A172 (cell line): ENCODE results near the gene SPOP. TPM values are rescaled to one million over a fixed set of nuclear protein-coding genes. Genes with fewer than 3 reads are reported as not detected.
"Not testable (repeated sequence)": the region's sequence is repeated elsewhere in the genome, so short reads cannot be mapped to it uniquely, and the experiment has no call there.

Experiments used
- DNase-seq: peaks from one replicate; pipeline ENCODE4 v3.0.0-alpha.2; 2015; ENCODE audit warnings: low spot score
- total RNA-seq: library from RNA; depleted of rRNA; stranded (reverse); fragments of >200 nt; shearing (Covaris generic); gene quantifications from 2 replicates; pipeline ENCODE4 v1.2.3, GENCODE V29; 2014

Gene SPOP
- total RNA-seq, 1 experiment from 2014 or later, result 36.3 TPM

DNA sequence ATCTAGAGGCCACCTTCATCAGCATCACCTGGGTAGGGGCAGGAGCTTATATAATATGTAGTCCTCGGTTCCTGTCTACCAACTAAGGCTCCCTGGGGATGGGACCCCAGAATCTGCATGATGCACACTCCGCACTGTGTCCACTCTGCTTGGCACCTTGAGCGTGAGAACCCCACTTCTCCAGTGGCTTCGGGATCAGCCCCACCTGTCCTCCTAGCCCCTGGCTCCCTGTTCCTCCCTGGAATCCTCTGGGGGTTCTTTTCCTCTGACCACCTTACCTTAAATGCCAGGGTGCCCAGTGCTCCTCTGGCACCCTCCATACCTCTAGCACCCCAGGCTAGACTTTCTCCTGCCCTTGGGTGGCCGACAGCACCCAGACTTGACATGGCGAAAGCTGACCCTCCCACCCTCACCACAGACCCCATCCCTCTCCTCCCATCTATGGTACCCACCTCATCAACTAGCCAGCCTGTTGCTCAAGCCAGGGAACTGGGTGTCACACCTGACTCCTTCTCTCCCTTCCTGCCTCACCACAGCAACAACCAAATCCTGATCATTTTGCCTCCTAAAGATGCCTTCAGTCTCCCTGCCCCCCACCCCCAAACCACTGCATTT, 105.0 kb downstream of the SPOP start:
- no peak for DNase-seq

DNA sequence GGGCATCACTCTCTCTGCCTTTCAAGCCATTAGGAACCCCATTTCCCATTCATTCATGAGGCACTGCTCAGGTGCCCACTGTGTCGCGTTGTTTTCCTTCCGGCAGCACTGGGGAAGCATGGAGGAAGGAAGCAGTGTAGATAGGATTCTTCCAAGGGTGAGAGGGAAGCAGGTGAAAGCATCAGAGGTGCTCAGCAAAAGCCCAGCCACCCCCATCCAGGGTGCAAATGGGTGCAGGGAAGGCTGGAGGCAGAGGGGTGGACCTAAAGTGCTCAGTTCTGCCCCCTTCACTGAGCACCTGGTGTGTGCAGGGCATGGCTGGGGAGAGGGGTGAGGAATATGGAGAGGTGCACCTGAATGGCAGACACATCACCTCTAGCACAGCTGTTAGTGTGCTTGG, 105.7 kb downstream of the SPOP start:
- DNase-seq, result no peak

- DNase-seq, result no peak
These were observed 106.1 kb downstream of the SPOP start for GRCh38 chr17:49571764-49572163.

- no peak for DNase-seq
These were observed 106.6 kb downstream of the SPOP start for GRCh38 chr17:49571283-49571682.

- no peak for DNase-seq
These were observed 107.2 kb downstream of the SPOP start for GRCh38 chr17:49570540-49571242.

DNA sequence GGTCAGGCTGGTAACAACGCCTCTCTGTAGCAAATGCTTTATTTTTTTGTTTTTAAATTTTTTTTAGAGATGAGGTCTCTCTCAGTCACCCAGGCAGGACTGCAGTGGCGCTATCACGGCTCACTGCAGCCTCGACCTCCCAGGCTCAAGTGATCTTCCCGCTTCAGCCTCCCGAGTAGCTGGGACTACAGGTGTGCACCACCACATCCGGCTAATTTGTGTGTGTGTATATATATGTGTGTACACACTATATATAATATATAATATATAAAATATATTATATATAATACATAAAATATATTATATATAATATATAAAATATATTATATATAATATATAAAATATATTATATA, 109.2 kb downstream of the SPOP start:
- DNase-seq, result not testable (repeated sequence)

DNA sequence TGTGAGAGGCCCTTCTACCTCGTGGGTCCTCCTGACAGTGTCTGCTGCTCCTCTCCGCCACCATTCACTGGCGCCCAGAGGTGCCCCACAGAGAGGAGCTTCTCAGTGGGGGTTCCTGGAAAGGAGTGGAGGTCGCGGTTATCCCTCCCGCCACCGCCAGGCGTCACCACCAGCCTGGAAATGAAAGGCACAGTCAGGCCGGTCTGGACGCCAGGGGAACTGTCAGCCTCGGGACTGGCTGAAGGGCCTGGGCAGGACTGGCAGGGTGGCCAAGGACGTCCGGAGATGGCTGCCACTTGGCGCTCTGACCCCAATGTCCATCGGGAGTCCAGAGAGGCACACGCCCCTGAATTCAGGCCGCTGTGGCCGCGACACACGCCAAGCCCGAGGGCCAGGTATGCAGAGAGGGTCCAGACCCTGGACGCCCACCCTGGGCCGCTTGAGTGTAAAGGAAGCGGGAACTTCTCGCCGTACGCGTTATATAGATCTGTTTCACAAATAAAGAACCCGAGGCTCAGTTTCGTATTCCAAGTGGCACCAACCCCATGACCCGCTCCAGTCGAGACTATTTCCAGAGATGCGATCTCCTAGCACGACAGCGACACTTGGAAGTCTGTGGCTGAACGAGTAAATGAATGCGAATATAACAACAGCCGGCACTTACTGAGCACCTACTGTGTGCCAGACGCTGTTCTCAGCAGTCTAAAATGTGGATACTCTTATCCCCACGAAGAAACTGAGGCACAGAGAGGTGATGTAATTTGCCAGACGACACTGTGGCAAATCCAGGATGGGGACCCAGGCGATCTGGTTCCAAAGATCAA, 109.8 kb downstream of the SPOP start:
- DNase-seq, result peak; percentile 59

DNA sequence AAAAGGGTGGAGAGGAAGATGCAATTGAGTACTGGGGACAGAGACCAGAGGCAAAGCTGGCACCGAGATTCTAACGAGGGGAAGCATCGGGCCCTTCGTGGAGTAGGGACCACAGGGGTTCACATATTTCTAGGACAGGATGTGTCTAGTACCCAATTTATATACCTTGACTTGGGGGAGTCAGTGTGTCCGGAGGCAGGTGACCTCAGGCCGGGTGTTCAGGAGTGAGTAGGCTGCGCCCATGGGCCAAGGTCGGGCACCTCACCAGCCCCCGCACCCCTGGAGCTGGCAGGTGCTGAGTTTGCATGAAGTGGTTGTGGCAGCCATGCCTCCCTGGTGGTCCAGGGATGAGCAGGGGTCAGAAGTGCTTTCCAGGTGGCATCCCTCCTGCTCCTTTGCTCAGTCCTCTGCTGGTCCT, 110.8 kb downstream of the SPOP start:
- no peak for DNase-seq

DNA sequence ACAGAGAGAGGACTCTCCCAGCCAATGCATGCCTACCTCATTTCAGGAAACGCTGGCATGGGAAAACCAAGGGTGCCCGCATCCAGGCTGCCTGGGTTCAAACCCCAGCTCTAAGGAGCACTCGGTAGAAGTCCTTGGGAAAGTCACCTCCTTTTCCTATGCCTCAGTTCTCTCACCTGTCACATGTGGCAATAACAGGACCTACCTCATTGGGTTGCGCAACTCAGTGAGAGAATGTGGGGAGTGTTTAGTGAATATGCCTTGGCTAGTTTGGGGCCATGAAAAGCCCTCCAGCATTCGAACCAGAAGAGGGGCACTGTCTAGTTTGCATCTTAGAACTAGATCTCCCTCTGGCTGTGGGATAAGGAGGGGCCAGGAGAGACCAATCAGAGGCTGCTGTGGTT, 111.2 kb downstream of the SPOP start:
- DNase-seq, result no peak

- no peak for DNase-seq
These were observed 111.9 kb downstream of the SPOP start for GRCh38 chr17:49565948-49566491.

DNA sequence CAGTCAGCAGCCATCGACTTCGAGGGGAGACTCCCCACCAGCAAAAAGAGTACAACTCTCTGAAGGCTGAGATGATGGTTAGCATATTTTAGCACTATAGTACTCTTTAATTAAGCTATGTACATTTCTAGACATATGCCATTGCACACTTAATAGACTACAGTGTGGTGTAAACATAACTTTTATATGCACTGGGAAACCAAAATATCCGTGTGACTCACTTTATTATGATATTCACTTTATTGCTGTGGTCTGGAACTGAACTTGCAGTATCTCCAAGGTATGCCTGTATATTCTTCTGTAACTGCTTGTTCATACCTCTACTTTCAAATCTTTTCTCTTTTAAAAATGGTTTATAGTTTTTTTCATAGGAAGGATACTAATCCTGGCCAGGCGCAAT, 113.3 kb downstream of the SPOP start:
- no peak for DNase-seq

DNA sequence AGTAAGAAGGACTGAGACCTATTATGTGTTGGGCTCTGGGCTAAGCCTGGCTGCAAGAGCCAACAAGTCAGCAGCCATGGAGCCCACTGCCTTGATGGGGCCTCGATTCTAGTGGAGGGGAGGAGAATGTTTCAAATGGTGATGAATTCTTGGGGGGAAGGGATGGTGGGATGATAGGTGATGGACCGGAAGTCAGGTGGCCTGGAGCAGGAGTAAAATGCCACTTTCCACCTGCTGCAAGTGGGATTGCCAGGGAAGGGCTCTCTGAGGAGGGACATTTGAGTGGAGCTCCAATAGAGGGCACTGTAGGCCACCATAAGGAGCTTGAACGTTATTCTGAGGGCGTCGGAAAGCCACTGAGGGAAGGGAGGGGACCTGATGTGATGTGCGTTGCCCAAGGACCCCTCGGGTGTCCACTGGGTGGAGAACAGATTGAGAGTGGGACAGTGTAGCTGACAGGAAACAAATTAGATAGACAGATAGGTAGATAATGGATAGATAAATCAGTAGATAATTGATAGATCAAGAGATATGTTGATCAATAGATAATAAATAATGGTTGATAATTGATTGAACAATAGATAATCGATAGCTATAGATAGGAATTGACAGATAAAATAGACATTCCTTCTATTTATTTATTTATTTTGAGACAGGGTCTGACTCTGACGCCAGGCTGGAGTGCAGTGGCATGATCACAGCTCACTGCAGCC, 120.4 kb downstream of the SPOP start:
- peak; percentile 45 for DNase-seq

DNA sequence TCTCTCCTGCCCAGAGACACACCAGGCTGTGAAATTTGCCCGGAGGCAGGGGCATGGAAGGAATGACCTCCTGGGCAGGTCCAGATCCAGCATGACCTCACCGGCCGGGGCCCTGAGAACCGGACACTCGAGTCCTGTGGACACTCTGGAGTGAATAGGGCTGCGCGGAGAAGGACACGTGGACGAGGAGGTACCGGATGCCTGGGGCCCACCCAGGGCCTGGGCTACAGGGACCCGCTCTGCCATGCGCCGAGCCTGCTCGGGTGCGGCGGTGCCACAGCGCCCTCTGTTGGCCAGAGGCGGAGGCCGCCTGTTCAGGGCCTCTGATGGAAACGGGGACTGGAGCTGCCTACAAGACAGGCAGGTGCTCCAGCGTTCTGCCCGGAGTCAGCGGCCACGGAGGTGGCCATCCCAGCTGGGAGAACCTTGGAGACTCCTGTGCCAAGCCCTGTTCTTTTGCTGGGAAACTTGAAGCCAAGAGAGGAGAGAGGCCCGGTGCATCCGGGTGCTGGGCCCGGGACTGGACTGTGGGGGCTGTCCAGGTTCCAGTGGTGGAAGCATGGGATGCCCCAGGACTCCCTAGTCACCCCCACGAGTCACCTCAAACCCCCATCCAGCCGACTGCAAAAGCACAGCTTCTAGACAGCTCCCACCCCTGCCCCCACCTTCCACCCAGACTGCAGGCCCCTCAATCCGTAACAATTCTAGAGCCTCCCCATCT, 121.5 kb downstream of the SPOP start:
- peak; percentile 57 for DNase-seq

DNA sequence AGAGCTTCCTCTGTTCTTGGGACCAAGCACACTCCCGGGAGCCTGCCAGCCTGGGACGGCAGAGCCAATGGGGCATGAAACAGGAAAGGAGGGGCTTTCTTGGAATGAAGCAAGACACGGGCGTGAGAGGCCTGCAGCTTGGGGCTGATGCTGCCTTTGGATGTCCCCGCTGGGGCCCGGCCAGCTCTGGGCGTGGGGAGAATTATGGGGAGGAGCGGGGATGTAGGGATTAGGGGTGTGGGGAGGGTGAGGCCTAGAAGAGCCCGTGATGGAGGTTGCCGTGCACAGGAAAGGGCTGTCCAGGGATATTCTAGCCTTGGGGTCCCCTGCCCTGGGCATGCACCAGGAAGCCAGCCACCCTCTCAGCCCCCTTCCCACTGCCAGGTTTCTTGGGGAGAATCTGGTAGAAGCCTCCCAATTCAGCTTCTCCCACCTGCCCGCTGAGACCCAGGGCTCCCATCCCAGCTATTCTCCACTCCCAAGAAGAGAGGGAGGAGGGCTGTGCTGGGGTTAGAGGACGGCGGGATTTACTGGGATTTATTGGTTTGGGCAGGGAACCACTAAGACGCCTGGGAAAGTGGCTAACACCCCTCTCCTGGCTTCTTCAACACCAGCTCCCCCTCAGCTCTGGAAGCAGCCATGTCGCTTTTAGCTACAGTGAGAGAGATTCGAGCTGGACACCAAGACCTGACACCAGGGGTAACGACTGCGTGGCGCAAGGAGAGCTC, 122.2 kb downstream of the SPOP start:
- DNase-seq, result no peak

GRCh38 chr17:49554694-49555494, 123.0 kb downstream of the SPOP start:
- no peak for DNase-seq

GRCh38 chr17:49553676-49554335, 124.1 kb downstream of the SPOP start:
- no peak for DNase-seq

DNA sequence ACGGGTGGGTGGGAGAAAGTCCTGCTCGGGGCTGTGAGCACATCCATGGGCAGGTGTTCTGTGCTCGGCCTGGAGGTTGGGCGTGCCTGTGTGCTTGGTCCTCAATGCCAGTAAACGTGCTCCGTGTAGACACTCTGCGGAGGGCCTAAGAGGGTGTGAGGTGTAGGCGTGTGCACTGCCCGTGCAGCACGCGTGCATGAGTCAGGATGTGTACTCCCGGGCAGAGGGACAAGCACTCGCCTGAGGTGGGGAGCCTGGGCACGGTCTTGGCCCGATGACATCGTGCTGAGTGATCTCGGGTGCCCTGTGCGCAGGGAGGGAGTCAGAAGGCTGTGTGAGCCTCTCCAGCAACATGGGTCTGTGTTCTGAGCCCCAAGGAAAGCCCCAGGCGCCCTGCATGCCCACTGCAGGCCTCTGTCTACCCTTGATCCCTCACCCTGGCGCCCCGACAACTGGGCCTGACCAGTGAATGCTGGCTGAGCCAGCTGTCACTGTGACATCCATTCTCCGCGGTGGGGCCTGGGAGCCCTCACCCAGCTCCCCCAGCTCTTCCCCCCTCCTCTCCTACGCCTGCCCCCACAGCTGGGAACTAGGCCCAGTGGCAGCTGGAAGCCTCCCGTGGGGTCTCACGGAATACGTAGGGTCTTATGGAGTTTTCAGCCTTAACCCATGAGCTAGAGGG, 125.7 kb downstream of the SPOP start:
- peak; percentile 31 for DNase-seq

DNA sequence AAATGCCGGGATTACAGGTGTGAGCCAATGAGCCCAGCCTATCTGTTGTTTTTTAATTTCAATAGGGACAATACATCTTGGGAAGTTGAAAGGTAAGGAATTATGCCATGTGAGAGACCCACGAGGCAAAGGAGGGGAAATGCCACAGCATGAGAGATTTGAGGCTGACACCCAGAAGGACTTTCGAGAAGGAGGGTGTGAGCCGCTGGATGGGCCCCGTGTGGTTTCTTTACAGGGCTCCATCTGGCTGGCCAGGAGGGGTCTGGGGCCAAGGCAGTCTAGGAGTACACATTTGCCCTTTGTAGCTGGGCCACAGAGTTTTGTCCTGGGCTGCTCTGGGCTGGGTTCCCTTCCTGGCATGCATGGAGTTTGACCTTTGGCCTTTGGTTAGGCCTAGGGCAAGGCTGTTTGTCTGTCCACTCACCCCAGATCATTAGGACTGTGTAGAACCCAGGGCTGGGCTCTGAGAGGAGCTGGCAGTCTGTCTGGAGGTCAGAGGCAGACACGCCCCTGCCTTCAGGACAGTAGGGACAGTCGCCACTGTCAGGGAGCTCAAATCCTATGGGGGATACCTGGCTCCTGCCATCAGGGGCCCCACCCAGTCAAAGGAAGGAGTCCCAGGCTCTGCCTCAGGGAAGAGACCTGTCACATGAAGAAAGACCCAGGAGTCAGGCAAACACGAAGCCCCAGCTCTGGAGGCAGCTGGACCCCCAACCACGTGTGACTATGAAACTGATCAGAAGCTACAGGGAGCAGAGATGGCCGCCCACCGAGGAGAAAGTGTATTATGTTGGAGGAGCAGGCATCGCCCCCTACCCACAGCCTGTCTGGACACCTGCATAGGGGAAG, 126.5 kb downstream of the SPOP start:
- no peak for DNase-seq
